K562 (cell line): ENCODE data around the gene COL4A4. TPM values are rescaled to one million over a fixed set of nuclear protein-coding genes. Genes with fewer than 3 reads are reported as not detected.

ENCODE experiments used
- ATAC-seq: fragments of 200-7000 bp; cut with Tn5 transposase; 3 replicates; pipeline ENCODE4 v1.9.1; 2020; ENCODE audit warnings: moderate library complexity
- BruUV-seq: library from RNA; stranded (reverse); fragments of 400-500 nt; replicated peaks from 2 replicates; lab custom pipeline; 2021; lab: Mats Ljungman, UMichigan
- CTCF ChIA-PET: fragments of 300-600 bp; formaldehyde crosslinking; extraction: SDS; loops from one replicate; lab custom pipeline; 2021; ENCODE audit warnings: low intra/inter-chr PET ratio; lab: Yijun Ruan, JAX
- POLR2A ChIA-PET: fragments of 300-600, 350-650 bp; sonication (Branson Sonifier 250); formaldehyde crosslinking; extraction: SDS; loops from one replicate; lab custom pipeline; 2021; ENCODE audit warnings: antibody characterized with exemption, inconsistent platforms; lab: Yijun Ruan, JAX
- DNase-seq, 4 experiments: peaks; one replicate each; pipeline versions ENCODE4 v3.0.0 to v3.0.0-alpha.2; 2011 to 2018; ENCODE audit warnings: low spot score in 3 of 4, mixed read lengths in 3 of 4; ENCODE audit errors: extremely low read depth in 1 of 4
- FAIRE-seq: peaks from 2 replicates; lab custom pipeline; 2011; peaks lifted over from hg19 to GRCh38; lab: Jason Lieb, UNC
- H2AFZ ChIP-seq: 2 replicates; pipeline ENCODE4 v1.6.0; 2011; ENCODE audit warnings: low read depth, low read length, control low read depth, inconsistent platforms
- H3K27ac ChIP-seq: fragments of 200-600 bp; 3 replicates; pipeline ENCODE4 v1.8.0; 2011; ENCODE audit warnings: low read depth, mild to moderate bottlenecking, control low read depth, inconsistent platforms, low read length, moderate library complexity, mixed read lengths; ENCODE audit errors: extremely low read depth
- H3K27me3 ChIP-seq, 2 experiments: fragments of 300-600 bp in 1 of 2; 2 replicates in 1 of 2; 3 replicates in 1 of 2; pipeline versions ENCODE4 v1.6.0 to v1.8.0; 2011; ENCODE audit warnings: inconsistent platforms in 2 of 2, low read length in 2 of 2, mild to moderate bottlenecking in 1 of 2, mixed read lengths in 1 of 2, moderate library complexity in 1 of 2; ENCODE audit not compliant: control insufficient read depth in 2 of 2, insufficient read depth in 2 of 2
- H3K36me3 ChIP-seq: fragments of 300-600 bp; 3 replicates; pipeline ENCODE4 v1.8.0; 2011; ENCODE audit warnings: mild to moderate bottlenecking, low read length, inconsistent platforms; ENCODE audit not compliant: control insufficient read depth, insufficient read depth
- H3K4me1 ChIP-seq, 2 experiments: fragments of 200-600 bp in 1 of 2; replicated peaks in 1 of 2; 2 replicates in 1 of 2; 3 replicates in 1 of 2; pipeline versions ENCODE4 v1.5.1 to v1.8.0; 2011; ENCODE audit warnings: inconsistent platforms in 2 of 2, low read length in 2 of 2, mild to moderate bottlenecking in 1 of 2, mixed read lengths in 1 of 2, moderate library complexity in 1 of 2; ENCODE audit not compliant: control insufficient read depth in 2 of 2, insufficient read depth in 2 of 2
- H3K4me2 ChIP-seq: 2 replicates; pipeline ENCODE4 v1.6.1; 2011; ENCODE audit warnings: low read length, control low read depth, inconsistent platforms, mixed read lengths; ENCODE audit not compliant: insufficient read depth
- H3K4me3 ChIP-seq: fragments of 200-600 bp; sonication (generic), shearing (Covaris generic); 2 replicates; pipeline ENCODE4 v1.5.1; 2016; ENCODE audit warnings: control low read depth, inconsistent platforms
- H3K79me2 ChIP-seq: fragments of 200-600 bp; 3 replicates; pipeline ENCODE4 v1.8.0; 2011; ENCODE audit warnings: low read length, inconsistent platforms; ENCODE audit not compliant: control insufficient read depth, insufficient read depth
- H3K9ac ChIP-seq, 2 experiments: 2 replicates each; pipeline versions ENCODE4 v1.6.0 to v1.6.1; 2011; ENCODE audit warnings: low read depth in 2 of 2, low read length in 2 of 2, control low read depth in 1 of 2, inconsistent platforms in 1 of 2, mild to moderate bottlenecking in 1 of 2, mixed read lengths in 1 of 2; ENCODE audit not compliant: insufficient read depth in 1 of 2
- H3K9me1 ChIP-seq: one replicate; pipeline ENCODE4 v1.6.0; 2011; ENCODE audit warnings: inconsistent platforms, mild to moderate bottlenecking, low read length, moderate library complexity; ENCODE audit not compliant: control insufficient read depth, insufficient read depth
- H3K9me3 ChIP-seq: replicated peaks from 2 replicates; pipeline ENCODE4 v1.5.1; 2011; ENCODE audit warnings: low read depth, low read length, inconsistent platforms; ENCODE audit not compliant: control insufficient read depth, insufficient read depth
- H4K20me1 ChIP-seq: replicated peaks from 2 replicates; pipeline ENCODE4 v1.6.1; 2011; ENCODE audit warnings: low read length, inconsistent platforms, mixed read lengths; ENCODE audit not compliant: control insufficient read depth, insufficient read depth
- CLOCK ChIP-seq: fragments of 250-450 bp; sonication (Bioruptor Pico); IDR thresholded peaks from 2 replicates; pipeline ENCODE4 v1.4.0; 2020; ENCODE audit warnings: mild to moderate bottlenecking, moderate library complexity, borderline replicate concordance
- CTCF ChIP-seq, 3 experiments: IDR thresholded peaks in 2 of 3; conservative IDR thresholded peaks in 1 of 3; 2 replicates each; pipeline ENCODE4 v1.5.1; 2011 to 2012; ENCODE audit warnings: low read length in 3 of 3, mild to moderate bottlenecking in 3 of 3, control low read depth in 2 of 3, improper control_type of control experiment in 1 of 3, inconsistent platforms in 1 of 3, low read depth in 1 of 3, mixed read lengths in 1 of 3, moderate library complexity in 1 of 3; ENCODE audit not compliant: insufficient read depth in 2 of 3
- EZH2 ChIP-seq: IDR thresholded peaks from 2 replicates; pipeline ENCODE4 v1.6.1; 2012; ENCODE audit warnings: low read depth, mild to moderate bottlenecking, inconsistent platforms, low read length, borderline replicate concordance
- MTA1 ChIP-seq: fragments of 450-650 bp; IDR thresholded peaks from 2 replicates; pipeline ENCODE4 v1.6.1; 2017; ENCODE audit warnings: borderline replicate concordance
- NFIC ChIP-seq: fragments of 450-650 bp; IDR thresholded peaks from 2 replicates; pipeline ENCODE4 v1.6.1; 2017; ENCODE audit warnings: mild to moderate bottlenecking, inconsistent platforms
- POLR2B ChIP-seq: fragments of 450-650 bp; IDR thresholded peaks from 2 replicates; pipeline ENCODE4 v1.6.1; 2018; ENCODE audit warnings: low read depth; ENCODE audit not compliant: partially characterized antibody
- PTTG1 ChIP-seq: fragments of 450-650 bp; IDR thresholded peaks from 2 replicates; pipeline ENCODE4 v1.6.1; 2016; ENCODE audit warnings: low read depth, mild to moderate bottlenecking, missing genetic modification characterization, missing compliant biosample characterization
- RAD21 ChIP-seq, 2 experiments: fragments of 250-450 bp in 1 of 2; fragments of 450-650 bp in 1 of 2; sonication (Bioruptor Pico) in 1 of 2; formaldehyde crosslinking in 1 of 2; IDR thresholded peaks in 1 of 2; conservative IDR thresholded peaks in 1 of 2; 2 replicates each; pipeline versions ENCODE4 v1.4.0 to v1.8.0; 2020 to 2022; ENCODE audit warnings: mild to moderate bottlenecking in 2 of 2, moderate library complexity in 1 of 2
- SIRT6 ChIP-seq: IDR thresholded peaks from one replicate; pipeline ENCODE4 v1.6.1; 2012; ENCODE audit warnings: low read depth, mild to moderate bottlenecking, control low read depth, inconsistent platforms, low read length, moderate library complexity
- STAG1 ChIP-seq: sonication (generic); formaldehyde crosslinking; IDR thresholded peaks from 2 replicates; pipeline ENCODE4 v1.5.0; 2020; ENCODE audit warnings: missing genetic modification reagents, borderline replicate concordance
- ZFP1 ChIP-seq: fragments of 450-650 bp; formaldehyde crosslinking; IDR thresholded peaks from 2 replicates; pipeline ENCODE4 v1.4.0; 2020; ENCODE audit warnings: mild to moderate bottlenecking, mixed read lengths
- ZNF165 ChIP-seq: fragments of 250-450 bp; sonication (Bioruptor Pico); IDR thresholded peaks from 2 replicates; pipeline ENCODE4 v1.4.0; 2020; ENCODE audit warnings: borderline replicate concordance
- ZNF184 ChIP-seq: sonication (generic); formaldehyde crosslinking; IDR thresholded peaks from 2 replicates; pipeline ENCODE4 v1.5.0; 2020; ENCODE audit warnings: missing genetic modification reagents
- ZNF780A ChIP-seq: fragments of 250-450 bp; sonication (Bioruptor Pico); IDR thresholded peaks from 2 replicates; pipeline ENCODE4 v1.5.0; 2021; ENCODE audit warnings: mild to moderate bottlenecking
- WGBS: fragments of 100-300 bp; shearing (Covaris generic); methylation state at CpG from one replicate; pipeline ENCODE4 v1.1.6; 2016; ENCODE audit warnings: low coverage, mixed read lengths; ENCODE audit not compliant: insufficient coverage; ENCODE audit errors: missing lambda C conversion rate; 5-methylcytosine and 5-hydroxymethylcytosine counted together
- in situ Hi-C: fragments of 300-500 bp; cut with MboI; formaldehyde crosslinking; loops from 4 replicates; pipeline ENCODE4 v1.15.0; 2018; ENCODE audit warnings: inconsistent platforms, mixed read lengths
- intact Hi-C: fragments of 100-400 bp; cut with micrococcal nuclease; formaldehyde crosslinking; loops from 2 replicates; pipeline ENCODE4 v1.14.2; 2022
- polyA plus RNA-seq, 8 experiments: library from polyadenylated mRNA; depleted of rRNA in 4 of 8; stranded (reverse) in 5 of 8; unstranded in 3 of 8; fragments of >200 nt; fragmentation: Nextera tagmentation in 2 of 8; fragmentation: Illumina TruSeq in 1 of 8; extraction: Ambion mirVana in 2 of 8; extraction: Trizol in 1 of 8; gene quantifications; 2 replicates each; pipeline versions ENCODE4 v1.2.1 to v1.2.3, GENCODE V29; 2011 to 2014; ENCODE audit warnings: inconsistent platforms in 1 of 8, missing spikeins in 1 of 8
- total RNA-seq, 7 experiments: library from RNA; depleted of rRNA in 6 of 7; stranded (reverse); fragments of >200 nt in 6 of 7; fragmentation: Illumina TruSeq in 2 of 7; extraction: Trizol in 2 of 7; gene quantifications; 2 replicates each; pipeline versions ENCODE4 v1.2.1 to v1.2.3, GENCODE V29; 2011 to 2021; ENCODE audit warnings: low replicate concordance in 1 of 7
- TF ChIP-seq, protein P1 (sequence below): conservative IDR thresholded peaks from 2 replicates; pipeline ENCODE4 v1.6.1; 2011; ENCODE audit warnings: low read depth, mild to moderate bottlenecking, low read length; ENCODE audit not compliant: control insufficient read depth

COL4A4 gene
- total and polyA plus RNA-seq, 9 of the 15 experiments (the other 6 are each of a cell fraction or from before 2014, with no cell fraction given) = under 0.01 to 0.01 TPM; not detected in 7

DNA sequence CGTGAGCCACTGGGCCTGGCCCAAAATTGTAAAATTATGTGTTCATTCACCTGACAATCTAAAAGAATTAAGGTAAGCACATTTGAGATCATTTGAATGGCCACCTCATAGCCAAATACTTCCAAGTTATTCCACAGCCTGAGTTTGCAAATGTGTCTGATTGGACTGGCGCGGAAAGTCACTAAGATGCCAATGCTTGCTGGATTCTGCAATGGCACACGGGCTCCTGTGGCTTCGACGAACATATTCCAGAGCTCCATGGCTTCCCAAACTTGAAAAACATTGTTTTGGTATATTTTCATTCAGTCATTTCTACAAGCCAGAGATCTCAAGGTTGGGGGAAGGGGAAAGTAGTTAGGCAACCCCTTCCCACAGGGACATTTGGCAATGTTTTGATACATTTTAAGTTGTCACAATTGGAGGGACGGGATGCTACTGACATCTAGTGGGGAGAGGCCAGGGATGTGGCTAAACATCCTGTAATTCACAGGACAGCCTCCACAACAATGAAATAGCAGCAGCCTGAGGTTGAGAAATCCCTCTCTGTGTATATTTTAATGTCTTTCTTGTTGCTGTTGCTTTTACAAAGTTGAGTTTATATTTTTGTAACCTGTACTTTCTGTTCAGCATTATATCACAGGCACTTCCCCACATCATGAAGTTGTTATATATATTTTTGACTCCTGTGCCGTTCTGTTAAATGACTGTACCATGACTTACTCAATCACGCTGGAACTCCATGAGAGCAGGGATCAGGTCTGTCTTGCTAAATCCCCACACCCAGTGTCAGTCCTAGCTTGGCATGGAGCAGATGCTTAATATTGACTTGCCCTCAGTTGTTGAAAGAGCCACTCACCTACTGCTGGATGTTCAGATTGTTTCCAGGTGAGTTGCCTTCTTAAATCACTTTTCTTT is 56.9 kb downstream of the COL4A4 start:
- no peak overlapping the region for H3K27ac ChIP-seq
- BruUV-seq = no TSS peak
- ATAC-seq (peak; percentile 88), FAIRE-seq (peak; percentile 75), DNase-seq (peak in 3 of 4 experiments; percentile 6 to 54 (median 15))
- in situ Hi-C loops (no loop called here), intact Hi-C loops (loop anchor here (1.0 to 5.0 kb wide), 4 partner anchors 70 to 1437 kb away; no protein-coding TSS in a partner anchor)
- H3K4me1 ChIP-seq = no peaks in the 10 kb centered on the region
- H3K4me2 ChIP-seq = no peak overlapping the region
- no peaks in the 10 kb centered on the region for H3K27me3 ChIP-seq
- no peaks in the 10 kb centered on the region for H3K9me3 ChIP-seq
- H3K9me1 ChIP-seq = no peaks in the 10 kb centered on the region
- H3K4me3 ChIP-seq = no peak overlapping the region
- ChIA-PET POLR2A (no interaction called here), CTCF (interaction anchor here (0.5 to 1.2 kb wide), 4 partner anchors 43 to 1438 kb away, joined by 3 to 7 read pairs (median 5); no protein-coding TSS in a partner anchor)
- no peak overlapping the region for H2AFZ ChIP-seq
- 2% methylated on average over 9 of the region's 9 CpGs for WGBS
- H3K79me2 ChIP-seq = no peaks in the 10 kb centered on the region
- no peaks in the 10 kb centered on the region for H4K20me1 ChIP-seq
- H3K9ac ChIP-seq = no peak overlapping the region
- H3K36me3 ChIP-seq = no peaks in the 10 kb centered on the region
- TF ChIP-seq ZNF184 (CRISPR knock-in tag) (no peak), CTCF (IDR thresholded peaks at IDR 0.05 in 2 of 3, conservative IDR thresholded peaks at IDR 0.05 in 1 of 3; ENCODE audit: insufficient read depth in 2 of 3, low read depth in 1 of 3, low read length in 3 of 3) (peak; percentile 64 to 74 (median 65)), ZNF780A (CRISPR knock-in tag) (no peak), POLR2B (no peak), STAG1 (peak; percentile 82; the same call in 1 of the 2 replicates), NFIC (no peak), SIRT6 (no peak), ZFP1 (CRISPR knock-in tag) (no peak), MTA1 (no peak), EZH2 (no peak), CLOCK (no peak), RAD21 (CRISPR knock-in tag; conservative IDR thresholded peaks at IDR 0.05 in 1 of 2, IDR thresholded peaks at IDR 0.05 in 1 of 2) (peak; percentile 61 to 82), PTTG1 (tag) (no peak), ZNF165 (no peak)
- TF ChIP-seq, protein P1, sequence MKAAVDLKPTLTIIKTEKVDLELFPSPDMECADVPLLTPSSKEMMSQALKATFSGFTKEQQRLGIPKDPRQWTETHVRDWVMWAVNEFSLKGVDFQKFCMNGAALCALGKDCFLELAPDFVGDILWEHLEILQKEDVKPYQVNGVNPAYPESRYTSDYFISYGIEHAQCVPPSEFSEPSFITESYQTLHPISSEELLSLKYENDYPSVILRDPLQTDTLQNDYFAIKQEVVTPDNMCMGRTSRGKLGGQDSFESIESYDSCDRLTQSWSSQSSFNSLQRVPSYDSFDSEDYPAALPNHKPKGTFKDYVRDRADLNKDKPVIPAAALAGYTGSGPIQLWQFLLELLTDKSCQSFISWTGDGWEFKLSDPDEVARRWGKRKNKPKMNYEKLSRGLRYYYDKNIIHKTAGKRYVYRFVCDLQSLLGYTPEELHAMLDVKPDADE = no peak
